Measurements from ENCODE around the gene ARPC4.

GRCh38 chr3:9808345-9809037, 15.6 kb downstream of the ARPC4 start:
- TF ChIP-seq, protein P1, sequence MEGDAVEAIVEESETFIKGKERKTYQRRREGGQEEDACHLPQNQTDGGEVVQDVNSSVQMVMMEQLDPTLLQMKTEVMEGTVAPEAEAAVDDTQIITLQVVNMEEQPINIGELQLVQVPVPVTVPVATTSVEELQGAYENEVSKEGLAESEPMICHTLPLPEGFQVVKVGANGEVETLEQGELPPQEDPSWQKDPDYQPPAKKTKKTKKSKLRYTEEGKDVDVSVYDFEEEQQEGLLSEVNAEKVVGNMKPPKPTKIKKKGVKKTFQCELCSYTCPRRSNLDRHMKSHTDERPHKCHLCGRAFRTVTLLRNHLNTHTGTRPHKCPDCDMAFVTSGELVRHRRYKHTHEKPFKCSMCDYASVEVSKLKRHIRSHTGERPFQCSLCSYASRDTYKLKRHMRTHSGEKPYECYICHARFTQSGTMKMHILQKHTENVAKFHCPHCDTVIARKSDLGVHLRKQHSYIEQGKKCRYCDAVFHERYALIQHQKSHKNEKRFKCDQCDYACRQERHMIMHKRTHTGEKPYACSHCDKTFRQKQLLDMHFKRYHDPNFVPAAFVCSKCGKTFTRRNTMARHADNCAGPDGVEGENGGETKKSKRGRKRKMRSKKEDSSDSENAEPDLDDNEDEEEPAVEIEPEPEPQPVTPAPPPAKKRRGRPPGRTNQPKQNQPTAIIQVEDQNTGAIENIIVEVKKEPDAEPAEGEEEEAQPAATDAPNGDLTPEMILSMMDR (IDR thresholded peaks at IDR 0.05), result no peak
- no peak for TF ChIP-seq EP300 (IDR thresholded peaks at IDR 0.05)
- TF ChIP-seq POLR2A (IDR thresholded peaks at IDR 0.05), result no peak
